GM19099 (cell line): ENCODE measurements around the gene CLDN7.

Experiments
- POLR2A ChIP-seq: IDR thresholded peaks from 3 replicates; pipeline ENCODE4 v1.6.1; 2011; ENCODE audit warnings: low read depth; ENCODE audit not compliant: insufficient read length; ENCODE audit errors: extremely low read depth

The CLDN7 gene

GRCh38 chr17:7293816-7294613, 31.7 kb upstream of the CLDN7 start:
- TF ChIP-seq POLR2A = no peak

- TF ChIP-seq POLR2A = no peak
Measured at GRCh38 chr17:7293159-7293558, 30.9 kb upstream of the CLDN7 start.

GRCh38 chr17:7292729-7293128, 30.5 kb upstream of the CLDN7 start:
- TF ChIP-seq POLR2A = no peak

DNA sequence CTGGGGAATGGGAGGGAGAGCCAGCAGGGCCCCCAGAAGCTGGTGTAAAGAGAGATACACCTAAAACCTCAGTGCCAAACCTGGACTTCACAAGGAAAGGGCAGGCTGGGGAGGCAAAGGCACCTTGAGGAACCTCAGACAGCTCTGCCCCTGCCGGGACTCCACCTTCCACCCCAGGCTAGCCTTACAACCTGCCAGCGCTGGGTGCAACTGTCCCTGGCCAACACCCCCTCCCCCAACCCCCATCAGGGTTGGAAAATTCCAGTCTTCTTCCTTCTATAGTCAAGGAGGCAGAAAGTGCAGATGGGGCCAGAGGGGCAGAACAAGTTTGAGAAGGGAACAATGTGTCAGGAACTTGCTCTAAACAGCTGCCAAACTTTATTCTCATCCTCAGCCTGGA, 29.9 kb upstream of the CLDN7 start:
- TF ChIP-seq POLR2A = no peak

GRCh38 chr17:7290685-7291084, 28.4 kb upstream of the CLDN7 start:
- no peak for TF ChIP-seq POLR2A

- TF ChIP-seq POLR2A = no peak
Measured at GRCh38 chr17:7290166-7290565, 27.9 kb upstream of the CLDN7 start.

GRCh38 chr17:7289256-7290032, 27.2 kb upstream of the CLDN7 start:
- TF ChIP-seq POLR2A = no peak

GRCh38 chr17:7285679-7286078, 23.4 kb upstream of the CLDN7 start:
- no peak for TF ChIP-seq POLR2A

GRCh38 chr17:7284911-7285310, 22.6 kb upstream of the CLDN7 start:
- no peak for TF ChIP-seq POLR2A

DNA sequence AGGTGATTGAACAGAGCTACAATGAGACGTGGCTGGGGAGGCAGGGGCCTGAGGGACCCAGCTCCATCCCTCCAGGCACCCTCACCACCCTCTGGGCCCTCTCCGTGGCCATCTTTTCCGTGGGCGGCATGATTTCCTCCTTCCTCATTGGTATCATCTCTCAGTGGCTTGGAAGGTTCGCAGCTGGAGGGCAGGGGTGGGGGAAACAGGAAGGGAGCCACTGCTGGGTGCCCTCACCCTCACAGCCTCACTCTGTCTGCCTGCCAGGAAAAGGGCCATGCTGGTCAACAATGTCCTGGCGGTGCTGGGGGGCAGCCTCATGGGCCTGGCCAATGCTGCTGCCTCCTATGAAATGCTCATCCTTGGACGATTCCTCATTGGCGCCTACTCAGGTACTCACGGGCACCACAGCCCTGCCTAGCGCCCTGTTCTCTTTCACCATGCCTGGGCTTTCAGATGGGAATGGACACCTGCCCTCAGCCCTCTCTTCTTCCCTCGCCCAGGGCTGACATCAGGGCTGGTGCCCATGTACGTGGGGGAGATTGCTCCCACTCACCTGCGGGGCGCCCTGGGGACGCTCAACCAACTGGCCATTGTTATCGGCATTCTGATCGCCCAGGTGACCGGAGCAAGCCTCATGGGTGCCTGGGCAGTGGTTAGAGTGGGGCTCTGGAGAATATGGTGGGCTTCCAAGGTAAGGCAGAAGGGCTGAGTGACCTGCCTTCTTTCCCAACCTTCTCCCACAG, 21.4 kb upstream of the CLDN7 start:
- no peak for TF ChIP-seq POLR2A

GRCh38 chr17:7282752-7283321, 20.6 kb upstream of the CLDN7 start:
- TF ChIP-seq POLR2A = no peak

DNA sequence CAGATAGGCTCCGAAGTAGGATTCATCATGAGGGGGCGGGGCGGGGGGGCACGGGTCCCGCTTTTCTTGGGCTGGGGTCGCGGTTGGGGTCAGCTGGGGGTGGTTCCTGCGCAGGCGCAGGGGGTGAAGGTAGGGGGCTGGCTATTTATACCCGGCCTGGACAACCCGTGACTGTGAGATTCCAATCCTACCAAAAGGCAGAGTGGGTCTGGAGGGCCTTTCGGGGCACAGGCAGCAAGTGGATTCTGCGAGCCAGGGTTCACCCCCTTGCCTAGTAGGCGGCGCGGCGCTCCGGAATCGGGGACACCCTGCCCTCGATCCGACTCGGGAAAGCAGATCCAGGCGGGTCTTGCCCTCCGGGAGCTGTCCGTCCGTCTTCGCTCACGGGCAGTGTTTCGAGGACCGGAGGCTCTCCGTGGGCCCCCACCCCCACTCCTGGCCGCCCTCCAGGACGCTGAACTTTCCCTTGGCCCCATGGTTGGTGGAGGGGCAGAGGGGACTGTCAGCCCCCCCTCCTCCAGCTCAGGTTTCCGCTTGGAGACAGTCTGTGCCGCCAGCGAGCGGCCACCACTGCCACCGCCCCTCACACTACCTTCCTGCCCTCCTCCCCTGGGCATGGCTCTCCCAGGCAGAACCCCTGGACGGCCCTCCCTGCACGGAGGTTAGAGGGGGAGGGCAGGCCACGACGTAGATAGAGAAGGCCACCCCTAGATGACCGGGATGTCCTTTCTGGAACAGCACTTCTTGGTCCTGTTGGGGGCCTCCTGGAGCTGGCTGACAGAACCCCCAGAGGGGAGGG, 19.9 kb upstream of the CLDN7 start:
- no peak for TF ChIP-seq POLR2A

DNA sequence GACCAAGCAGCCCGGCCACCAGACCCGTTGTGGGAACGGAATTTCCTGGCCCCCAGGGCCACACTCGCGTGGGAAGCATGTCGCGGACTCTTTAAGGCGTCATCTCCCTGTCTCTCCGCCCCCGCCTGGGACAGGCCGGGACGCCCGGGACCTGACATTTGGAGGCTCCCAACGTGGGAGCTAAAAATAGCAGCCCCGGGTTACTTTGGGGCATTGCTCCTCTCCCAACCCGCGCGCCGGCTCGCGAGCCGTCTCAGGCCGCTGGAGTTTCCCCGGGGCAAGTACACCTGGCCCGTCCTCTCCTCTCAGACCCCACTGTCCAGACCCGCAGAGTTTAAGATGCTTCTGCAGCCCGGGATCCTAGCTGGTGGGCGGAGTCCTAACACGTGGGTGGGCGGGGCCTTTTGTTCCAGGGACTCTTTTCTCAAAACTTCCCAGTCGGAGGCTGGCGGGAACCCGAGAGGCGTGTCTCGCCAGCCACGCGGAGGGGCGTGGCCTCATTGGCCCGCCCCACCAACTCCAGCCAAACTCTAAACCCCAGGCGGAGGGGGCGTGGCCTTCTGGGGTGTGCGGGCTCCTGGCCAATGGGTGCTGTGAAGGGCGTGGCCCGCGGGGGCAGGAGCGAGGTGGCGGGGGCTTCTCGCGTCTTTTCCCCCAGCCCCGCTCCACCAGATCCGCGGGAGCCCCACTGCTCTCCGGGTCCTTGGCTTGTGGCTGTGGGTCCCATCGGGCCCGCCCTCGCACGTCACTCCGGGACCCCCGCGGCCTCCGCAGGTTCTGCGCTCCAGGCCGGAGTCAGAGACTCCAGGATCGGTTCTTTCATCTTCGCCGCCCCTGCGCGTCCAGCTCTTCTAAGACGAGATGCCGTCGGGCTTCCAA, 19.0 kb upstream of the CLDN7 start, which contains the start of gene SLC2A4:
SLC2A4 (plus strand) TSS at position 645 of the 879 bp plus-strand sequence; CDS start at position 862, 217 bp downstream.
- no peak for TF ChIP-seq POLR2A

GRCh38 chr17:7280519-7281073, 18.3 kb upstream of the CLDN7 start:
- TF ChIP-seq POLR2A = no peak

DNA sequence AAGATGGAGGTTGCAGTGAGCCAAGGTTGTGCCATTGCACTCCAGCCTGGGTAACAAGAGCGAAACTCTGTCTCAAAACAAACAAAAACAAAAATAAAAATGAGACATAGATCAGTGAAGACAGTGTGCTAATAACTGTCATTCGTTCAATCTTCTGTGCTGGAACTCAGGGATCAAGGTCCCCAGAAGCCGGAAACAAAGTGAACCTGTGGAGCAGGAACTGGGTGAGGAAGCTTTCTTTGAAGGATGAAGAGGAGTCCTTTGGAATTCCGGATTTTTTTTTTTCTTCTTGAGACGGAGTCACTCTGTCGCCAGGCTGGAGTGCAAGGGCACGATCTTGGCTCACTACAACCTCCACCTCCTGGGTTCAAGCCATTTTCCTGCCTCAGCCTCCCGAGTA, 17.2 kb upstream of the CLDN7 start:
- no peak for TF ChIP-seq POLR2A
